HG02763 (cell line): ENCODE measurements around the gene PMP22.

Experiments
- ATAC-seq: cut with Tn5 transposase; IDR thresholded peaks from one replicate; pipeline ENCODE4 v1.9.1; 2021; ENCODE audit warnings: mild to moderate bottlenecking, moderate library complexity; ENCODE audit not compliant: unreplicated experiment

The PMP22 gene

GRCh38 chr17:15265131-15265530, at the start of gene PMP22:
Gene PMP22, minus strand, starts transcription at chr17:15265326. Its CDS starts 4,599 bp downstream, at chr17:15260727.
- ATAC-seq: no peak

- ATAC-seq: no peak
These were observed 46.9 kb upstream of the PMP22 start for GRCh38 chr17:15311996-15312395.

DNA sequence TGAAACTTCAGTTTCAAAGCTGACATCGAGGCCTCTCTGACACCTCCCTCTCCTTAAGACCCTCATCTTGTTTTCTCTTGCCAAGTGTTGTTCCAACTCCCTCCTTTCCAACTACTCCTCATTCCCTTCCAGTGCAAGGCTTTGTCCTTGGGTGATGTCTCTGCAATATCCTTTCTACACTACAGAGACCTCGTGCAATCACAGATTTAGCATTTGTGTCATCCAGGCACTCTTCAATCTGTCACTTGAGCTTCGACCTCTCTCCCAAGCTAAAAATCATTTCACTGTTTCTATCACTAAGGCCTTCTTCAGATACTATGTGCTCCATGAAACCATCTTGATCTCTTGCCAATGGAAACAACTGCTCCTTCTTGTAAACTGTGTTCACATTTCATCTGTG, 44.7 kb upstream of the PMP22 start:
- ATAC-seq: no peak

DNA sequence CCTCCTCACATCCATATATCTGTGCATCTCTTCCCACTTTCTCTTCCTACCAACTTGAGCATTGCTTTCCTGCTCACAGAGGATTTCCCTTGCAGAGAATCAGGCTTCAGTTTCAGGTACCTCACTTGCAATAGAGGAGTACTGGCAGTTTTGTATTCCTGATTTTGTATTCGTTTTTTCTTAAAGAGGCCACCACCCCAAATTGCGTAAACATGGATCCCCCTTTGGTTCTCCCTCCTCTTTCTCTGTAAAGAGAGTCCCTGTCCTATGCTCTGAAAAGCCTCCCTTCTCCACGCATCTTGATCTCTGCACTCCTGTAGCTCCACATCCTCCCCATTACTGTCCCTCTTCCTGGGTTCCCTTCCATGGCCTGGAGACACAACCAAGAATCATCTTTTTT, 44.1 kb upstream of the PMP22 start:
- ATAC-seq: no peak

DNA sequence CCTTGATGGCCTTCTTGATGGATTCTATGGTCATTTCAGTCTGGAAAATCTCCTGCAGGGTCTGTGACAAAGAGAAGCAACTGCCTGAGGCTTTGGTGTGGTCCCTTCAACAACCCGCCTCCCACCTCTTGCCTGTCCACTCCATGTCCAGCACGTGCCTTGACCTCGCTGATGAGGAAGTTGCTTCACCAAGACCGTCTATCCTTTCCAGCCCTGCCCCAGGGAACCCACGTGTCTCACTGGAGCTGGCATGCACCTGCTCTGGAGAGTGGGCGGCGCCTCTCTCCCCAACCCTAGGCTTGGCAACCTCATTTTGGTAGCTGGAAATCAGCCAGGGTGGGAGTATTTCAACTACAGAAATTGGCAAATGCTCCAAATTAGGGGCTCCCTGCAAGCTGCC, 43.6 kb upstream of the PMP22 start:
- ATAC-seq: no peak

GRCh38 chr17:15307710-15308111, 42.6 kb upstream of the PMP22 start:
- ATAC-seq: no peak

DNA sequence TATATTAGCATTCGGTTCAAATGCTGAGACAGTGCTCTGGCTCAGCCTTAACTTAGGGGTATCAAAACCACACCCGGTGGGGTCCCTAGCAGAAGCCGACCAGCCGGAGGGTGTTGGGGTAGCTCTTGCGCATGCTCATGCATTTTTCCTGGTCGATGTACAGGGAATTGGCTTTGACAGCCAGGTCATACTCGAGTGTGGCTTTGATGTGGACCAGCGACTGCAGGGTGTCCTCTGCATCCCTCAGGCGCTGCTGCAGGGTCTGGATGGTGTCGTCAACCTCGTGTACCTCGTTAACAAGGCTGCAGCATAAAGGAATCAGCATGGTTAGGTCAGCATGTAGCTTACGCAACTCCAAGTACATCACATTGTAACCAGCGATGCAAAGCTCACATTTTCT, 38.7 kb upstream of the PMP22 start:
- no peak for ATAC-seq

DNA sequence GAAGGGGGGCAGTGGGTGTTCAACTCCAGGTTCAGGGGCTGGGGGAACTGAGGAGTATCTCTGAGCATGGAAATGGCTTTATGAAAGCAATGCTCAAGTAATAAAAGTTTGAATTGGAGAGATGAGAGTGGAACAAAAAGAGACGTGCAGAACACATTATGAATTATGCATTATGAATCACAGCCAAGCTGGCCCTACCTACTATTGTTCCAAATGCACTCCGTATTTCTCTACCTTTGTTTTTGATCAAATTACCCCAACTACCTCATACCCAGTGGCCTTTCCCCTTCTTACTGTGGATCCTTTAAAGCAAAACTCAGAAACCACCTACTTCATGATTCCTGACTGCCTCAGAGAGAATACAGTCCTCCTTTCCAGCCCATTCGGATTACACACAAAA, 38.1 kb upstream of the PMP22 start:
- no peak for ATAC-seq

DNA sequence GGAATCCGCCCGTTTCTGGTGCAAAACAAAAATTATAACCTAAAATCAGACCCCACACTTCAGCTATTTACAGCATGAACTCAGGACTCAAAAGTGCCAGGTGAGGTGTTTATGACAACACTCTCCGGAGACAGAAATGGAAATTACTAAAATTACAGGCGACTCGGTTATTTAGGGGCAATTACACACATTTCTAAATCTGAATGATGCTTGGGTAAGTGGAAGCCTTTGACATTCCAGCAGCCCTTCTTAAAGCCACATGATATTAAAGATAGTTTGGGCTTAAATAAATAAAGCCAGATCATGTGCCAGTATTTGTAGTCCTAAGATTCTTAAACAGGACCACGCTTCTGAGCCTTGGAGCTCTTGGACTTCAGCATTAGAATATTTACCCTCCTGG, 36.7 kb upstream of the PMP22 start:
- ATAC-seq: no peak

DNA sequence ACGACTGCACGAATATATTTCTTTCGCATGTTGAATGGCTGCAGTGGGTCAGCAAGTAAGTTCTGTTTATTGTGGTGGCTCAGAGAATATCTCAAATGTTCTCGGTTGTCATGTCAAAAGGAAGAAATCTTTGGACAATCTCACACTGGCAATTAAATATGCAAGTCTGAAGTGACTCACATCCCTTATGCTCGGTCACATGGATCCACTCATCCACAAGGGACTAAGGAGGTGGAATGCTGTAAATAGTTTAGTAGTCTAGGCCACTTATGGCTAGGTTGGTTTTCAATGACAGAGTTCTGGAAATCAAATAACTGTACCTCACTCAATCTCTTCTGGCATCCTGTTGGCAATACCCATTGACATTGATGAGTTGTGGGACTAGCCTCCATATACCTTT, 33.0 kb upstream of the PMP22 start:
- no peak for ATAC-seq

DNA sequence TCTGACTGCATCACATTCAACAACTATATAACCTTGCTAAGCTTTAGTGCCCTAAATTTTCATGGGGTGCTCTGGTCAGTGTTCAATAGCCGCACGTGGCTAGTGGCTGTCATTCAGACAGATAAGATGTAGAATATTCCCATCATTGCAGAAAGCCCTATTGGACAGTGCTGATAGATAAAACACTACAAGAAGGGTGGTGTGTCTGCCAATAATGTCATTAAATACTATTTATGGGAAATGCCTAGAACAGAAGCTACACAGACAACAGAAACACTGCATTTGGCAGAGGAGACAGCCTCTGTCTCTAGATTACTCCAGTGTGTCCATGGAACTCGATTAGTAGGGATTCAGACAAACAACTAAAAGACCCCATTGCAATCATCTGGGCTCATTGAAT, 28.4 kb upstream of the PMP22 start:
- ATAC-seq: no peak

DNA sequence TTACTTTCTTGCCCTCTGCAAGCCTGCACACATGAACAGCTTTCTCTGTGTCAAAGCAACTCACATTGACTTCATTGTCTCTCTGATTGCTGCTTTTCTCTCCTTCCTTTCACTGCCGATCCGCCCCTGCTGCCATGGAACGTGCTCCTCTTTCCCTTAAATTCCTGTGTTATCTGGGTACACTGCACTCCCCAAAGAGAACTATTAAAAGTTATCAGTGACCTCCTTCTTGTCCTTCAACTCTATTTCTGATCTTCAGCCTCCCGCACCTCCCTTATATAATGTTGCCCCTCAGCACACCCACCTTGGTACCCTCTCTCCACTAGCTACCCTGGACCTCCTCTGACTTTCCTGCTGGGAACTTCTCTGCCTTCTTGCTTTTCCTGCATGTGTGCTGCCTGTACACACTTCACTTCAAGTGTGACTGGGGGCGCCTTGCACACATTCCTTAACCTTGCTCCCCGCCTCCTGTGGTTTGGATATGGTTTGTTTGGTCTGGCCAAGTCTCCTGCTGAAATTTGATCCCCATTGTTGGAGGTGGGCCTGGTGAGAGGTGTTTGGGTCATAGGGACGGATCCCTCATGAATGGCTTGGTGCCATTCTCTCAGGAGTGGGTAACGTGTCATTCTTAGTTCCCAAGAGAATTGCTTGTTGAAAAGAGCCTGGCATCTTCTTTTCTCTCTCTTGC, 26.7 kb upstream of the PMP22 start:
- ATAC-seq: no peak

DNA sequence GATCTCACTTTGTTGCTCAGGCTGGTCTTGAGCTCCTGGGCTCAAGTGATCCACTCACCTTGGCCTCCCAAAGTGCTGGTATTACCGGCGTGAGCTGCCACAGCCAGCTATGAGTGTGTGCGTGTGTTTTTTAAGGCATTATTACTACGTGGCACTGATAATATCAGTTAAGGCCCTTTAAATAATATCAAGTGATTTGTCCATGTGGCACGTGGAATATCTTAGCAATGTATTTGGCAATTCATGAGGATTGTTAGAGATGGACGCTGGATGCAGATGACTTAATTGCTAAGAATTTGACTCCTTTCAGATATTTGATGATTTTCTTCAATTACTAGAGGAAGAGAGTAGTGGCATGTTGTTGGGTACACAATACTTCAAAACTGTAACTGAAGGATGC, 25.5 kb upstream of the PMP22 start:
- no peak for ATAC-seq

DNA sequence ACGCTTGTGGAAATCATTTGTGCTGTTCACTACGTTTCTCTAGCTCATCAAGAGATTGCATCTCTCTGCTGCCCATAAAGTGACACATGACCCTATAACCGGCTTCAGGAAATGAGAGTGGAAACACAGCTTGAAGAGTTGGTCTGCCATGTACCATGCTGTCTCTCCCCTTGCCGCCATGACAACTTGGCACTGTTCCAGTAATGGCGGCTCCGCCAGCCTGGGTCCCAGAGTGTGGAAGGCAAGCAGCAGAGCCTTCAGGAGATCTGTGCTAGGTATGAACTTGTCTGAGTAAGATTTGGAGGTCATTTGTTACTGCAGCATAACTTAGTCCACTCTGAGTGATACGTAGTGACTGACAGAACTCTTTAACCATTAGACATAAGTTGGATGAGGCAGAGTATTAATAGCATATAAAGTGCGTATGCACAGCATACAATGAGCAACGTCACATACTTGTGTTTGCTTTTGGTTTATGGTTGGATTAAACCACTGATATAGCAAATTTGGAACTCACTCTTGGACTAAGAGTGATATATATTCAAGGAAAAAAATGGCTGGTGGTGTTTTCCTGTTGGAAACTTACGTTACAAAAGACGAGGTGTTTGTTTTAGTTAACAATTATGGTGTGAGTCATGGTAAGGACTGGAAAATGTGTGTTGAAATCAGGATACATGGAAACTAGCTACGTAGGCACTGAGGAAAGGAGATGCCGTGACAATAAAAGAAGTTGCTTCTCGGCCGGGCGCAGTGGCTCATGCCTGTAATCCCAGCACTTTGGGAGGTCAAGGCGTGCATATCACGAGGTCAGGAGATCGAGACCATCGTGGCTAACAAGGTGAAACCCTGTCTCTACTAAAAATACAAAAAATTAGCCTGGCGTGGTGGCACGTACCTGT, 24.4 kb upstream of the PMP22 start:
- ATAC-seq: no peak

DNA sequence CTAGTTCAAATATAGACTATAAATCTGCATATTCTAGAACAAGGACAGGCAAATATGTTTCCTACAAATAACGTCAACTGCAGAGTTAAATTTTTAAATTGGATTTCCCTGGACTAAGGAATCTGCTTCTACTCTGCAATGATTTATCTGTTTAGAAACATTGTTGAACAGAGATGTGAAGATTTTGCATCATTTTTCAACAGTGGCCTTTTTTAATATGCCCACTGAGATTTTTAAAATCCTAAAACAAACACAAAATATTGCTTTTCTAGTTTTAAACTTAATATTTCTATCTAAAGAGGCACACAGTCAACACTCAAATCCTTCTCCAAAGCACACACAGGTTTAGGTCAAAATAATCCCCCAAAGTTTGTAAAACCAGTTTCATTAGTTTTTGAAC, 23.7 kb upstream of the PMP22 start:
- ATAC-seq: no peak

DNA sequence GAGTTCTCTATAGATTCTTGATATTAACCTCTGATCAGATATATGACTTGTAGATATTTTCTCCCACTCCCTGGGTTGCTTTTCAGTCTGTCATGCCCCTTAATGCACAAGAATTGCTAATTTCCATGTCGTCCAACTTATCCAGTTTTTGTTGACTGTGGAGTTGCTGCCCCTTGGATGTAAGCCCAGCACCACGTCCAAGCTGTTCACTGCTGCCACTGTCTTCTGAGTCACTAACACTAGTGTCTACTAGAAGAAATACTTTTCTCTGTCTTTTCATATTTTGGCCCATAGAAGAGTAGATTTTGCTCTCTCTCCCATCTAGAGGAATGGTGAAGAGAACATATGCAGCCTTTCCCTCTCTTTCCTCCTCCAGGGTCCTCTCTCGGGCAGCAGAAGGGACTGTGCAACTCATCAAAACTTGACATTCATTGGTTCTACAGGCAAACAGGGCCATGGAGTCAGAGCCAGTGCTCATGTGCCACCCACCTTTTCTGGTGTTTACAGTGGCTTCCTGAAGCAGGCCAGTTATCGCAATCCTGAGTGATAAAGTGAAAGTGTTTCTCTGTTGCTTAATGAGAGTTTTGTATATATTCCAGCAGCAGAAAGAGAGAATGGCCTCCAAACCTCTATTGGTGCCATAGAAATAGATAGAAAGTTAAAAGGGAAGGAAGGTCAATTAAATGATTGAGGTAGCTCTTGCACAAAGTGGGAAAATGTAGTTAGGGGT, 22.6 kb upstream of the PMP22 start:
- ATAC-seq: no peak

DNA sequence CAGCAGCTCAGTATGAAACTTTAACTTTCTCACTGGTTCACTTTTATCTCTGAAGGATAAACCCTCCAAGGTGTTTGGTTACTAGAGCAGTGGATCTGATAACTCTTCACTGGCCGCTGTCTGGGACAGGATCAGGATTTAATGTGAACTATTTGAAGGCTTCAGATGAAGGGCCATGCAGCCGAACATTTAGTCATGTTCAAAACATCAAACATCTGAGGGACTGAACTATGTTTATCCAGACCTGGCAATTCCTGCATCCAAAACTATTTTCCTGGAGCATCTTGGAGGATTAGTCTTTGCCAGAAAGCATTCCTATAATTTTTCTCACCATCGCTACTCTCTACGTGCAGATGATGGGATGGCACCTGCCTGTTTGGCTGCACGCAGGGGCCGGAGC, 20.3 kb upstream of the PMP22 start:
- no peak for ATAC-seq

GRCh38 chr17:15284537-15284936, 19.4 kb upstream of the PMP22 start:
- ATAC-seq: no peak

DNA sequence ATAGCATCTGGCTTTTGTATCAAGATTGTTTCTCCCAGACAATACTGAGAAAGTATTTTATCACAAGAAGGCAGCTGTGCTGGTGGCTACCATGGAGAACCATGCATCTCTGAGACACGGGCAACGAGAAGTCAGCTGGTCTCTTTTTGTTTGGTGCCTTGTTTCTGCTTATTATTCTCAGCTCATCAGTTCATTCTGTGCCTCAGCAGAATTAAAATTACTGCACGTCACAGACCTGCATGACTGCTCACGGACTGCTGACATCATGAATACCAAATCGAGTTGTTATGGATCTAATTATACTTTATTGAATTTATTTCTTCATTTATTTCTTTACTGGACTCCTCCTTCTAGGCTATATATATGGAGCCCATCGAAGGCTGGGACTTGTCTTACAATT, 19.0 kb upstream of the PMP22 start:
- no peak for ATAC-seq

- ATAC-seq: no peak
These were observed 16.8 kb upstream of the PMP22 start for GRCh38 chr17:15281909-15282308.

DNA sequence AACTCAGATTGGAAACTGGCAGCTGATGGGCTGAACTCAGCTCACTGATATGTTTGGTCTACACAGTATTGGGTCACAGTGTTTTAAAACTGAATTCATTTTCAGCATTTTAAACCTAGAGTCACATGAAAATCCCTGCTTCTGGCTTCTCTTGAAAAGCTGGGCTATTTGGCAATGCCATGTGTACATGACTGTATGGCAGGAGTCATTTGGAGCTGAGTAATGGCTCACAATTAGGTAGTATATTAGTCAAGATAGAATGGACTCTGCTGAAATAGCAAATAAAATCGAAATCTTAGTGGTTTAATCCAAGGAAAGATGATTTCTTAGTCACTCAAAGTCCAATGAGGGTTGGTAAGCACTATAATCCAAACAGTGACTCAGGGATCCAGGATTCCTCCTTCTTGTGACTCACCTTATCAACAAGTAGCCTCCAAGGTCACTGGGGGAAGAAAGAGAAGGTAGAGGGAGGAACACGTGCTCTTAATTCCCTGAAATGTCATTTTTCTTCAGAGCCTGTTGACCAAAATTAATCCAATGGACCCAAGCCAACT, 13.9 kb upstream of the PMP22 start:
- ATAC-seq: no peak
